ENCODE measurements around the gene ZDHHC8. TPM values are rescaled to one million over a fixed set of nuclear protein-coding genes. Genes with fewer than 3 reads are reported as not detected.

The ZDHHC8 gene
- total RNA-seq, 1 experiment from 2014 or later = 39.9 TPM

GRCh38 chr22:20109411-20110358, 21.9 kb upstream of the ZDHHC8 start:
- H3K27ac Mint-ChIP-seq (ENCODE audit: unreplicated experiment) = no peak overlapping the region
- no peaks in the 10 kb centered on the region for H3K27me3 Mint-ChIP-seq (ENCODE audit: insufficient read depth, unreplicated experiment)
- ChIA-PET CTCF (interaction anchor here (0.6 kb wide), 2 partner anchors 40 to 451 kb away, joined by 4 to 7 read pairs; no protein-coding TSS in a partner anchor), POLR2A (no interaction called here)
- Histone ChIP-seq H3K9me3 (no peaks in the 10 kb centered on the region), H3K4me1 (no peaks in the 10 kb centered on the region), H3K36me3 (ENCODE audit: control insufficient read depth, insufficient read depth, low read length) (peaks cover 11% of the 10 kb centered on the region), H3K4me3 (ENCODE audit: low read depth, low read length) (no peak overlapping the region), H3K27me3 (replicated peaks; ENCODE audit: control insufficient read depth, insufficient read depth, low read length) (no peaks in the 10 kb centered on the region)
- no TSS peak for BruUV-seq (replicated peaks)
- intact Hi-C loops (cut with micrococcal nuclease; ENCODE audit: unreplicated experiment) = loop anchor here (10.0 kb wide), 1 partner anchor 145 kb away; no protein-coding TSS in a partner anchor
- peak in 1 of 2 experiments; percentile 28 for DNase-seq
- no peaks in the 10 kb centered on the region for H3K9me3 Mint-ChIP-seq (ENCODE audit: unreplicated experiment)
- TF ChIP-seq CTCF (IDR thresholded peaks at IDR 0.05; ENCODE audit: insufficient read depth in 1 of 2, low read depth in 1 of 2, low read length in 1 of 2, severe bottlenecking in 1 of 2, unreplicated experiment in 1 of 2) = no peak
- no peak overlapping the region for H3K4me3 Mint-ChIP-seq (ENCODE audit: unreplicated experiment)
- no peaks in the 10 kb centered on the region for H3K4me1 Mint-ChIP-seq (ENCODE audit: low read depth, unreplicated experiment)
- H3K36me3 Mint-ChIP-seq (ENCODE audit: insufficient read depth, unreplicated experiment) = peaks cover 90% of the 10 kb centered on the region

GRCh38 chr22:20110359-20110985, 21.1 kb upstream of the ZDHHC8 start:
- Mint-ChIP-seq H3K36me3 (ENCODE audit: insufficient read depth, unreplicated experiment) (peaks cover 92% of the 10 kb centered on the region), H3K9me3 (ENCODE audit: unreplicated experiment) (no peaks in the 10 kb centered on the region), H3K4me3 (ENCODE audit: unreplicated experiment) (no peak overlapping the region), H3K27me3 (ENCODE audit: insufficient read depth, unreplicated experiment) (no peaks in the 10 kb centered on the region), H3K4me1 (ENCODE audit: low read depth, unreplicated experiment) (peaks cover 5% of the 10 kb centered on the region), H3K27ac (ENCODE audit: unreplicated experiment) (no peak overlapping the region)
- no peaks in the 10 kb centered on the region for H3K4me1 ChIP-seq
- POLR2A ChIA-PET = no interaction called here
- no peak overlapping the region for H3K4me3 ChIP-seq (ENCODE audit: low read depth, low read length)
- no peaks in the 10 kb centered on the region for H3K9me3 ChIP-seq
- CTCF ChIA-PET = interaction anchor here (0.6 to 0.7 kb wide), 3 partner anchors 18 to 450 kb away, joined by 3 to 7 read pairs (median 4); no protein-coding TSS in a partner anchor
- BruUV-seq (replicated peaks) = TSS peak; percentile 33
- TF ChIP-seq CTCF (IDR thresholded peaks at IDR 0.05; ENCODE audit: insufficient read depth in 1 of 2, low read depth in 1 of 2, low read length in 1 of 2, severe bottlenecking in 1 of 2, unreplicated experiment in 1 of 2) = no peak
- DNase-seq = no peak
- peaks cover 8% of the 10 kb centered on the region for H3K36me3 ChIP-seq (ENCODE audit: control insufficient read depth, insufficient read depth, low read length)
- H3K27me3 ChIP-seq (replicated peaks; ENCODE audit: control insufficient read depth, insufficient read depth, low read length) = no peaks in the 10 kb centered on the region
- intact Hi-C loops (cut with micrococcal nuclease; ENCODE audit: unreplicated experiment) = loop anchor here (10.0 kb wide), 1 partner anchor 146 kb away; no protein-coding TSS in a partner anchor

GRCh38 chr22:20111045-20111688, 20.4 kb upstream of the ZDHHC8 start:
- TF ChIP-seq CTCF (IDR thresholded peaks at IDR 0.05; ENCODE audit: insufficient read depth in 1 of 2, low read depth in 1 of 2, low read length in 1 of 2, severe bottlenecking in 1 of 2, unreplicated experiment in 1 of 2) = peak; percentile 30 to 38
- Histone ChIP-seq H3K4me1 (0 out of 2 replicates have a peak, but pooled peaks cover 3% of the 10 kb centered on the region), H3K36me3 (ENCODE audit: control insufficient read depth, insufficient read depth, low read length) (peaks cover 5% of the 10 kb centered on the region), H3K9me3 (no peaks in the 10 kb centered on the region), H3K4me3 (ENCODE audit: low read depth, low read length) (no peak overlapping the region), H3K27me3 (replicated peaks; ENCODE audit: control insufficient read depth, insufficient read depth, low read length) (no peaks in the 10 kb centered on the region)
- intact Hi-C loops (cut with micrococcal nuclease; ENCODE audit: unreplicated experiment) = loop anchor here (10.0 kb wide), 1 partner anchor 146 kb away; no protein-coding TSS in a partner anchor
- no peaks in the 10 kb centered on the region for H3K9me3 Mint-ChIP-seq (ENCODE audit: unreplicated experiment)
- no peak overlapping the region for H3K27ac Mint-ChIP-seq (ENCODE audit: unreplicated experiment)
- no peaks in the 10 kb centered on the region for H3K27me3 Mint-ChIP-seq (ENCODE audit: insufficient read depth, unreplicated experiment)
- ChIA-PET POLR2A (no interaction called here), CTCF (interaction anchor here (0.6 to 0.7 kb wide), 3 partner anchors 18 to 145 kb away, joined by 3 to 10 read pairs (median 4); no protein-coding TSS in a partner anchor)
- DNase-seq = peak; percentile 40 to 58
- no TSS peak for BruUV-seq (replicated peaks)
- H3K36me3 Mint-ChIP-seq (ENCODE audit: insufficient read depth, unreplicated experiment) = peaks cover 95% of the 10 kb centered on the region
- peaks cover 6% of the 10 kb centered on the region for H3K4me1 Mint-ChIP-seq (ENCODE audit: low read depth, unreplicated experiment)
- no peak overlapping the region for H3K4me3 Mint-ChIP-seq (ENCODE audit: unreplicated experiment)

Measured in Caco-2 (cell line).